ENCODE results near the gene UBE4A.

Gene UBE4A

GRCh38 chr11:118374729-118375128 is 15.3 kb downstream of the UBE4A start:
- H3K36me3 ChIP-seq (ENCODE audit: control insufficient read depth, insufficient read depth, low read length), result peaks cover 15% of the 10 kb centered on the region
- no peaks in the 10 kb centered on the region for H3K27me3 ChIP-seq (replicated peaks; ENCODE audit: control insufficient read depth, insufficient read depth, low read length)
- no peak for DNase-seq (ENCODE audit: extremely low read depth, insufficient read length)
- no peak for TF ChIP-seq CTCF (IDR thresholded peaks at IDR 0.05; ENCODE audit: insufficient read depth, low read length, poor library complexity, severe bottlenecking)
- H3K4me3 ChIP-seq (replicated peaks; ENCODE audit: low read depth, low read length), result no peak overlapping the region

GRCh38 chr11:118375978-118376377 is 16.6 kb downstream of the UBE4A start:
- no peak overlapping the region for H3K4me3 ChIP-seq (replicated peaks; ENCODE audit: low read depth, low read length)
- no peaks in the 10 kb centered on the region for H3K27me3 ChIP-seq (replicated peaks; ENCODE audit: control insufficient read depth, insufficient read depth, low read length)
- DNase-seq (ENCODE audit: extremely low read depth, insufficient read length), result no peak
- H3K36me3 ChIP-seq (ENCODE audit: control insufficient read depth, insufficient read depth, low read length), result peaks cover 13% of the 10 kb centered on the region
- no peak for TF ChIP-seq CTCF (IDR thresholded peaks at IDR 0.05; ENCODE audit: insufficient read depth, low read length, poor library complexity, severe bottlenecking)

GRCh38 chr11:118379497-118379896 is 20.1 kb downstream of the UBE4A start:
- Histone ChIP-seq H3K27me3 (replicated peaks; ENCODE audit: control insufficient read depth, insufficient read depth, low read length) (no peaks in the 10 kb centered on the region), H3K4me3 (replicated peaks; ENCODE audit: low read depth, low read length) (no peak overlapping the region), H3K36me3 (ENCODE audit: control insufficient read depth, insufficient read depth, low read length) (peaks cover 19% of the 10 kb centered on the region)
- no peak for TF ChIP-seq CTCF (IDR thresholded peaks at IDR 0.05; ENCODE audit: insufficient read depth, low read length, poor library complexity, severe bottlenecking)
- no peak for DNase-seq (ENCODE audit: extremely low read depth, insufficient read length)

- Histone ChIP-seq H3K27me3 (replicated peaks; ENCODE audit: control insufficient read depth, insufficient read depth, low read length) (no peaks in the 10 kb centered on the region), H3K36me3 (ENCODE audit: control insufficient read depth, insufficient read depth, low read length) (peaks cover 19% of the 10 kb centered on the region), H3K4me3 (replicated peaks; ENCODE audit: low read depth, low read length) (no peak overlapping the region)
- no peak for DNase-seq (ENCODE audit: extremely low read depth, insufficient read length)
- TF ChIP-seq CTCF (IDR thresholded peaks at IDR 0.05; ENCODE audit: insufficient read depth, low read length, poor library complexity, severe bottlenecking), result no peak
These were observed 21.2 kb downstream of the UBE4A start for GRCh38 chr11:118380571-118380970.

GRCh38 chr11:118382954-118383353 is 23.6 kb downstream of the UBE4A start:
- Histone ChIP-seq H3K27me3 (replicated peaks; ENCODE audit: control insufficient read depth, insufficient read depth, low read length) (no peaks in the 10 kb centered on the region), H3K36me3 (ENCODE audit: control insufficient read depth, insufficient read depth, low read length) (peaks cover 20% of the 10 kb centered on the region), H3K4me3 (replicated peaks; ENCODE audit: low read depth, low read length) (no peak overlapping the region)
- no peak for TF ChIP-seq CTCF (IDR thresholded peaks at IDR 0.05; ENCODE audit: insufficient read depth, low read length, poor library complexity, severe bottlenecking)
- no peak for DNase-seq (ENCODE audit: extremely low read depth, insufficient read length)

GRCh38 chr11:118383657-118384056 is 24.3 kb downstream of the UBE4A start:
- DNase-seq (ENCODE audit: extremely low read depth, insufficient read length), result no peak
- Histone ChIP-seq H3K4me3 (replicated peaks; ENCODE audit: low read depth, low read length) (no peak overlapping the region), H3K36me3 (ENCODE audit: control insufficient read depth, insufficient read depth, low read length) (peaks cover 20% of the 10 kb centered on the region), H3K27me3 (replicated peaks; ENCODE audit: control insufficient read depth, insufficient read depth, low read length) (no peaks in the 10 kb centered on the region)
- TF ChIP-seq CTCF (IDR thresholded peaks at IDR 0.05; ENCODE audit: insufficient read depth, low read length, poor library complexity, severe bottlenecking), result no peak
